Stimulated activated CD8-positive, alpha-beta memory T cell treated with anti-CD3 and anti-CD28 coated beads, Interleukin-15, amount 100 ng/mL, for 24 hours (primary cell): ENCODE results near the gene EFS.
"Not testable (repeated sequence)": the region's sequence is repeated elsewhere in the genome, so short reads cannot be mapped to it uniquely, and the experiment has no call there.

Experiments
- DNase-seq: peaks from one replicate; pipeline ENCODE4 v3.0.0-alpha.2; 2020; ENCODE audit warnings: low read depth

EFS gene

GRCh38 chr14:23398348-23398747 lies 33.4 kb upstream of the EFS start:
- DNase-seq = no peak

- no peak for DNase-seq
Measured at GRCh38 chr14:23396781-23397407, 31.9 kb upstream of the EFS start.

DNA sequence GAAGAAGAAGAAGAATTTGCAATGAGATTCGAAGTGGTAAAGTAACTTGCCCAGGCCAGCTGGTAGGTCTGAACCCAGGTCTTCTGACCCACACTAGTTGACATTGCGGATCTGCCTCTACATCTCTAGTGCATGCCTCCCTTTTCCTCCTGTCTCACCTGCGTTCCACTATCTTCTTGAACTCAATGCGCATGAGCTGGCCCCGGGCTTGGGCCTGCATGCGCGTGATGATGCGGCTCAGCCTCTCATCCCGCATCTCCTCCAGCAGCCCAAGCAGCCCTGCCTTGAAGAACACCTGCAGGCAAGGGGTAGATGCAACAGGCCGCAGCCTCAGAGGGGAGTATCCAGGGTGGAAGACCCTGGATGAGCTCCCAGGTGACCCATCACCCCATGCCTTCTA lies 31.2 kb upstream of the EFS start:
- DNase-seq = no peak

DNA sequence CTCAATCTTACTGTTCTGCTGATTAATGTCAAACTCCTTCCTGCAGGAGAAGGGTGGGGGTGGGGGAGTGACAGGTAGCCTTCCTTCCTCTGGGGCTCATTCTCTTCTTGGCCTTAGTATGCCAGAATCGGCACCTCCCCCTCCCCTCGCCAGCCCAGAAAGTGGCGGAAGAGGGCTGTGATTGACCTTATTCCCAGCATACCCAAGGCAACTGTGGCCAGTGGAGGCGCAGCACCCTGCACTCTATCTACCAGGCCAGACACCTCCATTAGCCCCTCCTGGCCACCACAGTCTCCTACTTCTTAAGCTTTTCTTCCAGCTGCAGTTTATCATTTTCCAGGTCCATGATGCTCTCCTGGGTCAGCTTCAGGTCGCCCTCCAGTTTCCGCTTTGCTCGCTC lies 27.6 kb upstream of the EFS start:
- no peak for DNase-seq

DNA sequence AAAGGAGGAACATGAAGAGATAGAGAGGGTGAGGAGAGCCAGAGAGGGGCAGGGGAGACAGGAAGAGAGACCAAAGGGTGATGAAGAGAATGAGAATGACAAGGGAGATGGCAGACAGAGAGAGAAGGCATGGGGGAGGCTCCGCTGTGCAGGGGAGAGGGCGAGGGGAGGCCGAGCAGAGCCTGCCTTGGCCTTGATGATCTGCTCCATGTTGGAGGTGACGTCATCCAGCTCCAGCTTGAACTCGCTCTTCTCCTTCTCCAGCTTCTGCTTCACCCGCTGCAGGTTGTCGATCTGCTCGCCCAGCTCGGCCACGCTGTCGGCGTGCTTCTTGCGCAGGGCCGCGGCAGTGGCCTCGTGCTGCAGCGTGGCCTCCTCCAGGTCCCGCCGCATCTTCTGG lies 24.9 kb upstream of the EFS start:
- DNase-seq = not testable (repeated sequence)

- DNase-seq = no peak
Measured at GRCh38 chr14:23389396-23389795, 24.4 kb upstream of the EFS start.

GRCh38 chr14:23388996-23389395 lies 24.0 kb upstream of the EFS start:
- no peak for DNase-seq

DNA sequence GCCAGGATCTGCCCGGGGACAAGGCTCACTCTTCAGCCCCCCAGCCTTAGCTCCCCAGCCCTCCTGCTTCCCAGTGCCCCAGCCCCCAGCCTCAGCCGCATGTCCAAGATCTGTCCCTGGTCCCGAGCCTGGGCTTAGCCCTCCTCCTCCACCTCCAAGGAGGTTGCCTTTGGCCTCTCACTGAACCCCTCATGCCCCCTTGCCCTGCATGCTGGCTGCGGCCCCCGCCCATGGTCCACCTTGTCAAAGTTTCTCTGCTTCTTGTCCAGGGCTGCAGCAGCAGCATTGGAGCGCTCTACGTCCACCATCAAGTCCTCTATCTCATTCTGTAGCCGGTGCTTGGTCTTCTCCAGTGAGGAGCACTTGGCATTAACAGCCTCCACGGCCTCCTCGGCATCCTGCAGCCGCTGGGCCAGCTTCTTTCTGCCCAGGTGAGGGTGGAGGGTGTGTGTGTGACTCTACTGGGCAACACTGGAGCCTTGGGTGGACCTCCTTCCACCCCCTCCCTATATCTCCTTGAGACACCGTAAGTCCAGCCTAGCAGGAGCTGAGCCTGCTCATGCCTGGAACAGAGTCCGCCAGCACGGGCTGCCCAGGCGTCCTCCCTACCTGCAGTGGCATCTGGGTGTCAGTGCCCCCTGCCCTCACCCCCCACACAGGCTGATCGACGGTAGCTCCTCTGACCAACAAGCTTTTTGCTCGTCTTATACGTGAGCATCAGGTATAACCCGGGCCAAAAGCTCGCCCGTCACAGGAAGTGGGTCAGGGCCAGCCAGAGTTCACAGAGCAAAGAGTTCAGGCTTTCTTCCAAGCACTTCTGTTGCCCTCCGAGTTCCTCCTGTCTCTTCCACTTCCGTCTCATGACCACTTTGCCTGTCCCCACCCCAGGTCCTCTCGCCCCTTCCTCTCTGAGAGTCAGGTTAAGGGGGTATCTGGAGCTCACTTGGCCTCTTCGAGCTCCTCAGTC lies 23.2 kb upstream of the EFS start:
- no peak for DNase-seq

GRCh38 chr14:23386999-23387398 lies 22.0 kb upstream of the EFS start:
- no peak for DNase-seq

DNA sequence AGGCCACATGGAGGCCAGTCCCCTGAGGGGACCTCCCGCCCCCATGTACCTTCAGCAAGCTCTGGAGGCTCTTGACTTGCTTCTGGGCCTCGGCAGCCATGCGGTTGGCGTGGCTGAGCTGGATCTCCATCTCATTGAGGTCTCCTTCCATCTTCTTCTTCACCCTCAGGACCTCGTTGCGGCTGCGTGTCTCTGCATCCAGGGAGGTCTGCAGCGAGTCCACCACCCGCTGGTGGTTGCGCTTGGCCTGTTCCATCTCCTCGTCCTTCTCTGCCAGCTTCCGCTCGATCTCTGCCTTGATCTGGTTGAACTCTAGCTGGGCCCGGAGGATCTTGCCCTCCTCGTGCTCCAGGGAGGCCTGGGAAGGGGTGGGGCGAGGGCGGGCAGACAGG lies 21.3 kb upstream of the EFS start:
- not testable (repeated sequence) for DNase-seq

GRCh38 chr14:23385642-23386265 lies 20.8 kb upstream of the EFS start:
- DNase-seq = no peak

DNA sequence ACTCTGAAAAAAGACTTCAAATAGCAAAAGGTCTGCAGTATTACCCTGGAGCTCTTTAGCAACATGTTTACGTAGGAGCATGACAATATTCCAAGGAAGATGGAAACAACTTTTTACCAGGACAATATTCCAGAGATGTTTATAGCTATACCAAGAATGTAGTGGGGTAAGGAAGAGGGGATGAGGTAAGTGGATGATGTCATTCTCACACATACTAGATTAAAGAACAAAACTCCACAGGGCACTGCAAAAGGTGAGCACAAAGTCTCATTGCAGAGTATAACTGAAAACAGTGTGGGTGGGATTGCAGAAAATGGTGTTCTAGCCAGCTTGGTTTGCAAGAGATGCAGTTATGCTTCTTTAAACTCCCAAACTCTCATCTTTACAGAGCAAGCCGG lies 20.3 kb upstream of the EFS start:
- no peak for DNase-seq

GRCh38 chr14:23384364-23385080 lies 19.6 kb upstream of the EFS start:
- no peak for DNase-seq

- no peak for DNase-seq
Measured at GRCh38 chr14:23382731-23383440, 17.9 kb upstream of the EFS start.

DNA sequence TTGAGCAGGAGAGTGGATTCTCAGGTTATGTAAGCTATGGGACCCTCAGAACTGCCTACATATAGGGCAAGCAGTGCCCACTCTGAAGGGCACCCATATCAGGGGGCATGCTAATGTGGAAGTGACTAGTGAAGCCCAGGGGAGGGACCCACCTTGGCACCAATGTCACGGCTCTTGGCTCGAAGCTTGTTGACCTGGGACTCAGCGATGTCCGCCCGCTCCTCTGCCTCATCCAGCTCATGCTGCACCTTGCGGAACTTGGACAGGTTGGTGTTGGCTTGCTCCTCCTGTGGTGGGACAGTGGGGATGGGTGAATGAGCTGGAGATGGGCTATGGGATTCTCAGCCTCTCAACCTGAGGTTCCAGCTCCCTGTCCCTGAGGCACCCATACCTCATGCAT lies 17.3 kb upstream of the EFS start:
- no peak for DNase-seq

DNA sequence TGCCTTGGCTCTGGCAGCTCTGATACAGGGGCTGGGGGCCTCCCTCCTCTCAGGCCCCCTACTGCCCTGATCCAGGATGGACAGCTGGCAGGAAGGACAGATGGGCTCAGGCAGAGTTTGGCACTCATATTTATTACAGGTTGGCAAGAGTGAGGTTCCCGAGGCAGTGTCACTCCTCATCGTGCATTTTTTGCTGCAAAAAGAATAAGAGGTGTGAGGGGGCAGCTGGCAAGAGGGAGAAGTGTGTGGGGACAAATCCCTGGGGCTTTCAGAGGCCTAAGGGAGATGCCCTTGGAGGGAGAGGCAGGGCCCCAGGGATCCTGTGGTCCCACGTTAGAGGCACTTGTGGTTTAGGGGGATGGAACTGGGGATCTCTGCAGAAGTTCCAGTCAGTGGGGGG lies 16.9 kb upstream of the EFS start:
- DNase-seq = no peak

DNA sequence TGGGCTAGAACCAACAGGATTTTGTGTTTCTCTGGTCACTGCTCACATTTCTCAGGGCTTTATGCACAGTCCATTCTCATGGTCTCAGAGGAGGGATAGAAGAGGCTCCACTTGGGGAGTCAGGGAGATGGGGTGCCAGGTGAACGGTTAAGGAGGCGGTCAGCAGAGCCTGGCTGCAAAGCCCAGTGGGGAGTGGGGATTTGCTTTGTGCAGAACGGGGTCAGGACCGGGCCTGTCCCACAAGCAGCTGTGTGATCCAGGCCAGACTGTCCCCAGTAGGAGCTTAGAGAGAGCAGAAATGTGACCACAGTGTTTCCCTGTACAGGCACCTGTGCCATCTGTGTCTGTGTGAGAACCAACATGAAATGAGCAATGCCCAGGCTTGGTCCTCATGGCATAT lies 16.0 kb upstream of the EFS start:
- DNase-seq = no peak

GRCh38 chr14:23380197-23380914 lies 15.4 kb upstream of the EFS start:
- DNase-seq = no peak

DNA sequence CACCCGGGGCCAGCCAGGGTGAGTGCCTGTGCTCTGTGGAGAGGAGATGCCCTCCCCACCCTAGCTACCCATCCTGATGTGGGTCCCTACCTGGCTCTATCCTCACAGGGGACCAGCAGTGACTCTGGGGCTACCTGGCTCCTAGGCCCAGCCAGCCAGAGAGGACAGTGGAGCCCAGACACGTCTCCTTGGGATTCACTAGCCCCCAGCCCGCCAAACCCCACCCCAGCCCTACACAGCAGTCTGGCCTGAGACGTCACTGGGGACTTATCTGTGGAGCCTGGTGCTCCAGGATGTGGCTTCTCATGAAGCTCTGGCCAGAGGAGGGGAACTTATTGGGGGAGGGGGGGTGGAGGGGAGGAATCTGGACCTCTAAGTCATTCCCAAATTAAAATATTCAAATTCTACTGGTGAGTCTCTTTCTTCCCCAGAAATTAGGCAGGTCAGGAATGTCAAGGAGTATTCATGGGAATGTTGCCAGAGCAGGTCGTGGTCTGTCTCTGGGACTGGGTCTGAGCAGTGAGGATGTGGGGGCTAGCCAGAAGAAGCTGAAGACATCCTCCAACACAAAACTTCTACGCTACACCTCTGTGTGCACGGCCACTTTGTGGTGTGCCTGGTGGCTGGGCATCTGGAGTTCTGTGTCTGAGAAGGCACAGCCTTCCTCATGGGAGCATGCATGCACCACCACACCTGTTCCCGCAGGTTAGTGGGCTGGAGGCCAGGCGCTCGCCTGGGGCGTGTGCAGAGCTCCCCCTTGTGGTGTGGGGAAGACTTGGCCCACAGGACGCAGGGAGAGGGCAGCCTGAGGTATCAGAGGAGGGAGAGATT lies 14.6 kb upstream of the EFS start:
- peak; percentile 38 for DNase-seq

- no peak for DNase-seq
Measured at GRCh38 chr14:23378612-23379220, 13.7 kb upstream of the EFS start.
